ENCODE data around the gene ARAP3. TPM values are rescaled to one million over a fixed set of nuclear protein-coding genes. Genes with fewer than 3 reads are reported as not detected.
"Not testable (repeated sequence)": the region's sequence is repeated elsewhere in the genome, so short reads cannot be mapped to it uniquely, and the experiment has no call there.

ARAP3 gene
- polyA plus RNA-seq, 3 donors: 2.5 to 33.4 (median 14.2) TPM

DNA sequence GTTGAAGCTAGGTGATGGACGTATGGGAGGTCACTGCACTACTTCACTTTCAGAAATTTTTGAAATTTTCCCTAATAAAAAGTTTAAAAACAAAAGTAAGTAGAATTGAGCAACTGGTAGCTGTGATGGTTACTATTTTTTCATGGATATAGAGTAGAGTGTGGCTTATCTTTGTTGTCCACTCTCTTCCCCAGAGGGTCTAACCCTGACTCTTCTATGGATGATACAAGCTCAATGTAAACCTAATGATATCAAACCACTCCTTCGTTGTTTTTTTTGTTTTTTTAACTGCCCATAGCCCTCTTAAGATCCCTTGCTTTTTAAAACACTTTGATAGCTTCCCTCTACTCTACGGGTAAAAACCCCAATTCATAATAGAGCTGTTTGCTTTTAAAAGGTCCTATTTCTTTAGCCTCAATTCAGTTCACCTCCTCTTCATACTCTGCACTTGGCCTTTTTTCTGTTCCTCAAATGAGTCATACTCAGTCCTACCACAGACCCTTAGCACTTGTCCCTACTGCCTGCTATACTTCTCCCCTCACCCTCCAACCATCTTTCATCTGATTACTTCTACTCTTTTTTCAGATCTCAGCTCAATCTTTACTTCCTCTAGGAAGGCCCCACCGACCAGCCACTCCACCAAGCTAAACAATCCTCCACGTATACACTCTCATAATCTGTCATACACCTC is 48.0 kb downstream of the ARAP3 start:
- WGBS, 3 donors: 71 to 85% (median 80%) methylated on average over 5 of the region's 5 CpGs
- no peak overlapping the region for H3K27ac ChIP-seq (ENCODE audit: low read depth, low read length)

DNA sequence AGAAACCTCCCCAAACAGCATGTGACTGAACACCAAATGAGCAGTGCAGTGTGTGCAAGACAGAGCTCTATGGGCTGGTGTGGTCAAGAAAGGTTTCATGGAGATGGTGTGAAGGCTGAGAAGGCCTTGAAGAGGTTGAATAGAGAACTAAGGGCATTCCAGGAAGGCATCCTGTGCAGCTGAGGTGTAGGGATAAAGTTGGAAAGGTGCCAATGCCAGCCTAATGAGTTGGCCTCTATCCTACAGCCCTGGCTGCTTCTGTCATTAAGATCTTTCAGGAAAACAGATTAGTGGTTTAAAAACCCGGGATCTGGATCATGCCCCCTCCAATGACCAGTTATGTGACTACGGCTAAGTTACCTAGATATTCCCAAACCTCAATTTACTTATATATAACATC is 49.4 kb downstream of the ARAP3 start:
- no peak overlapping the region for H3K27ac ChIP-seq (ENCODE audit: low read depth, low read length)
- WGBS, 3 donors: 82 to 94% (median 93%) methylated on average over 2 of the region's 2 CpGs

DNA sequence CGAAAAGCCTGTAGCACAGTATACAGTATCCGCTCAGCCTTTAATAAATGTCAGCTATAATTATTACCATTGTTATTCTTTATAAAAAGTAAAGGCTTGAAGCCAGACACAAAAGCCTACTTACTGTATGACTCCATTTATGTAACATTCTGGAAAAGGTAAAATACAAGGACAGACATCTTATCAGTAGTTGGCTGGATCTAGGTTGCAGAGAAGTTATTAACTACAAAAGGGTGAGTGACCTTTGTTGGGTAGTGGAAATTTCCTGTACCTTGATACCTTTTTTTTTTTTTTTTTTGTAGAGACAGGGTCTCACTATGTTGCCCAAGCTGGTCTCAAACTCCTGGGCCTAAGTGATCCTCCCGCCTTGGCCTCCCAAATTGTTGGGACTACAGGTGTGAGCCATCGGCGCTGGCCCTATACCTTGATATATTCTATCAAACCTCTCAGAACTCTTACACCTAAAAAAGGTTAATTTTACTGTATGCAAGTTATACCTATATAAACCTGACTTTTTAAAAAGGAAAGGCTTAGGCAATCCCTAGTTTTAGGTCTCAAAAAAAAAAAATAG is 51.4 kb downstream of the ARAP3 start:
- WGBS, 3 donors: 89 to 98% (median 94%) methylated on average over 5 of the region's 5 CpGs
- no peak overlapping the region for H3K27ac ChIP-seq (ENCODE audit: low read depth, low read length)

- no peak overlapping the region for H3K27ac ChIP-seq (ENCODE audit: low read depth, low read length)
- 96 to 99% (median 98%) methylated on average over 6 of the region's 6 CpGs for WGBS, 3 donors
Observed at GRCh38 chr5:141628175-141628788, 53.7 kb downstream of the ARAP3 start.

- WGBS, 3 donors: 76 to 94% (median 80%) methylated on average over 5 of the region's 5 CpGs
- no peak overlapping the region for H3K27ac ChIP-seq (ENCODE audit: low read depth, low read length)
Observed at GRCh38 chr5:141623611-141624010, 58.4 kb downstream of the ARAP3 start.

DNA sequence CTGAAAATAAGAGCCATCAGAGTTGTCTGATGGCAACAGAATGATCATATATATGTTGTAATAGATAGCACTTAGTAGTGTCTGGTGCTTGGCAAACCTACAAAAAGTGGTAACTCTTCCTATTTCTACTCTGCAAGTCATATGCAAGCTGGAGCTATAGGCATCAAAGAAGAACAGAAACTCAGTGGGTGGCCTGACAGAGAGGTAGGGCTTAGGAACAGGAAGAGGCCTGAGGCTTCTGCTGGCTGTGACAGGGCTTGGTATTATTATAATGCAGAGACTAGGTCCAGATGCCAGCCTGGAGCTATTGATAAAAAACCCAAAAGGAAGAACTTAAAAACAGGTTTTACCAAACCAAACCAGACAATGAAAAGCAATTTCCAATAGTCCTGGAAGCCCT is 58.8 kb downstream of the ARAP3 start:
- H3K27ac ChIP-seq (ENCODE audit: low read depth, low read length): no peak overlapping the region

GRCh38 chr5:141618804-141619554 is 63.1 kb downstream of the ARAP3 start, which contains the start of gene DIAPH1:
Gene DIAPH1, minus strand, starts transcription at chr5:141619000. Its CDS starts 86 bp downstream, at chr5:141618914.
- 1 to 2% (median 2%) methylated on average over 40 to 70 of the region's 70 CpGs for WGBS, 3 donors
- peak within 1 kb of the TSS; percentile 53 for H3K27ac ChIP-seq (ENCODE audit: low read depth, low read length)

DNA sequence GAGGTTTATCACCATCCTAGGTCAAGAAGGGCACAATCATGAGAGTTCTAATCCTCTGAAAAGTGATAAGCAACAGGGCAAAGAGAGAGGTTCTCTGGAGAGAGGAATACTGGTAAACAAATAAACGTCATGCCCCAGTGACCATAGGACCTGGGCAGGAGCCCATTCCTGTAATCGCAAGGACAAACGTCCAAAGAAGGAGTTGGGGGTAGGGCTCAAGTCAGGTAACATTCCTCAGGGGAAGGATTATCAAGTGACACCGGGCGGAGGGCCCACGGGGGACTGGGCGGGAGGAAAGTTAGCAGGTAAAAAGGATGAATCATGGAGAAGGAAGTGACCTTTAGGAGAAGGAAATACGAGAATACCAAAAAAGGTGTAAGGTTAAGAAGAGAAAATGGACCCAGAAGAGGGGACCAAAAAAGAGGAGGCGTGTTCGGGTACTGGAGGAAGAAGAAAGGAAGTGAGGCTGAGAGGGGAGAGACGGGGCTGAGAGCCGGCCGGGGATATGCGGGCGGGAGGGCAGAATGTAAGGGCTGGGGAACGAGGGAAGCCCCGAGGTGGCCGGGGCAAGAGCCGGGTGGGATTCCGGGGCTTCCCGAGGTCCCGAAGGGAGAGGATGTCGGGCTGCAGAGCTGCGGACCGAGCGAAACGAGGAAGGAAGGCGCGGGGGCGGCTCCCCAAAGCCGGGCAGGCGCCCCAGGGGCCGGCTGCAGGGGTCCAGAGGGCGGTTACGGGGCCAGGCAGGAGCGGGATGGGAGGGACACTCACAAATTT is 63.8 kb downstream of the ARAP3 start:
- WGBS, 3 donors: 1 to 2% (median 1%) methylated on average over 23 to 36 of the region's 36 CpGs
- peak overlapping the region; percentile 53 for H3K27ac ChIP-seq (ENCODE audit: low read depth, low read length)

DNA sequence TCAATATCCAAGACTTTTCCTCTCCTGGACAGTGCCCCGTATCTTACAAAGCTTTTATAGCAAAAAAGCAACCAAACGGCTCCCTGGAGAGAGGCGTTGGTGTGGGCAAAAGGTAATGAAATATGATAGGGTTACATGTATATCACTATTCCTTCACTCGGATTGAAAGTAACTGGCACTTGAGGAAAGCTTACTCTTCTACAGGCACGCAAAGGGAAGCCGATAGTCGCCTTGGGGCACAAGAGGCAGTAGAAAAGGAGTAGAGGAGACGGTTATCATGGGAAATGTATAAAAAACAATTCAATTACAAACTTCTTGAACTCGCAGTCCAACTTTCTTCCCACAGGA is 64.4 kb downstream of the ARAP3 start:
- 4 to 7% (median 7%) methylated on average over 9 of the region's 9 CpGs for WGBS, 3 donors

GRCh38 chr5:141617128-141617527 is 64.9 kb downstream of the ARAP3 start:
- no peak overlapping the region for H3K27ac ChIP-seq (ENCODE audit: low read depth, low read length)

More for the DNA sequence above, 64.4 kb downstream of the ARAP3 start:
- no peak overlapping the region for H3K27ac ChIP-seq (ENCODE audit: low read depth, low read length)

GRCh38 chr5:141615991-141616720 is 65.9 kb downstream of the ARAP3 start:
- H3K27ac ChIP-seq (ENCODE audit: low read depth, low read length): no peak overlapping the region
- 62 to 69% (median 63%) methylated on average over 9 of the region's 9 CpGs for WGBS, 3 donors

More at GRCh38 chr5:141617128-141617527, 64.9 kb downstream of the ARAP3 start:
- WGBS, 3 donors: 28 to 37% (median 31%) methylated on average over 2 of the region's 2 CpGs

- H3K27ac ChIP-seq (ENCODE audit: low read depth, low read length): no peak overlapping the region
Observed at GRCh38 chr5:141613344-141613743, 68.7 kb downstream of the ARAP3 start.

DNA sequence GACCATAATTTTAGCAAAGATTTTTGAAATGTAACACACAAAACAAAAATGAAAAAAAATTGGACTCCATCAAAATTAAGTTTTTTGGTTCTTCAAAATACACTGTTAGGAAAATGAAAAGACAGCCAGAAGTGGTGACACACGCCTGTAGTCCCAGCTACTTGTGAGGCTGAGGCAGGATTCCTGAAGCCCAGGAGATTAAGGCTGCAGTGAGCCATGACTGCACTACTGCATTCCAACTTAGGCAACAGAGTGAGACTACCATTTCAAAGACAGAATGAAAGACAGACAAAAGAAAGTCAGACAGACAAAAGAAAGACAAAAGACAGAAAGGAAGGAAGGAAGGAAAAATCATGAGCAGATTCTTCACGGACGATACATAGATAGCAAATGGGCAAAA is 70.7 kb downstream of the ARAP3 start:
- WGBS, 3 donors: 71 to 92% (median 73%) methylated on average over 3 of the region's 3 CpGs
- no peak overlapping the region for H3K27ac ChIP-seq (ENCODE audit: low read depth, low read length)

DNA sequence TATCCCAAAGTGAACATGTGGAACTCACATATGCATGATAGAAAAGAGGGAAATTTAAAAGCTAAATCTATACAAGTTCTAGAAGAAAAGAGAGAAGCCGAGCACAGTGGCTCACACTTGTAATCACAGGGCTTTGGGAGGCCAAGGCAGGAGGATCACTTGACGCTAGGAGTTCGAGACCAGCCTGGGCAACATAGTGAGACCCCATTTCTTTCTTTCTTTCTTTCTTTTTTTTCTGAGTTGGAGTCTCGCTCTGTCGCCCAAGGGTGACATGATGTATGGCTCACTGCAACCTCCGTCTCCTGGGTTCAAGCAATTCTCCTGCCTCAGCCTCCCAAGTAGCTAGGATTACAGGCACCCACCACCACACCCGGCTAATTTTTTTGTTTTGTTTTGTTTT is 72.1 kb downstream of the ARAP3 start:
- WGBS, 3 donors: 94 to 95% (median 95%) methylated on average over 7 of the region's 7 CpGs
- H3K27ac ChIP-seq (ENCODE audit: low read depth, low read length): not testable (repeated sequence)

GRCh38 chr5:141609044-141609443 is 73.0 kb downstream of the ARAP3 start:
- WGBS, 3 donors: 40 to 89% (median 84%) methylated on average over 3 of the region's 3 CpGs
- no peak overlapping the region for H3K27ac ChIP-seq (ENCODE audit: low read depth, low read length)

GRCh38 chr5:141608557-141608956 is 73.5 kb downstream of the ARAP3 start:
- WGBS, 3 donors: 11 to 67% (median 53%) methylated on average over 1 of the region's 1 CpG
- no peak overlapping the region for H3K27ac ChIP-seq (ENCODE audit: low read depth, low read length)

DNA sequence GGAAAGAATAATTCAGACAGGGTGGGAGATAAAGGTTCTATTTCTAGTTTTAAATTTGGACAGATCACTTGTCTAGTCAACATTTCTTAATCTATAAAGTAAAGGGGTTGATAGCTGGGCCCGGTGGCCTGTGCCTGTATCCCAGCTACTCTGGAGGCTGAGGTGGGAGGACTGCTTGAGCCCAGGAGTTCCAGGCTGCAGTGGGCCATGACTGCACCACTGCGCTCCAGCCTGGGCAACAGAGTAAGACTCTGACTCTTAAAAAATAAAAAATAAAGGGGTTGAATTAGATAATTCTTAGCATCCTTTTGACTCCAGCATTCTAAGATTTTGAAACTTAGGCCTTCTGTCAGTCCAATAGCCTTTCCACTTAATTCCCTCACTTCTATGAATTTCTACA is 74.0 kb downstream of the ARAP3 start:
- 79 to 89% (median 83%) methylated on average over 2 of the region's 2 CpGs for WGBS, 3 donors
- H3K27ac ChIP-seq (ENCODE audit: low read depth, low read length): no peak overlapping the region

Data from adipose tissue (tissue), 3 donors.